IMR-90 (cell line): ENCODE results near the gene MCF2L2. TPM values are rescaled to one million over a fixed set of nuclear protein-coding genes. Genes with fewer than 3 reads are reported as not detected.

ENCODE experiments used
- ATAC-seq: fragments of 200-7000 bp; cut with Tn5 transposase; 2 replicates; pipeline ENCODE4 v1.9.1; 2020; ENCODE audit warnings: low read depth, mild to moderate bottlenecking, moderate library complexity
- BruUV-seq: library from RNA; stranded (reverse); fragments of 400-500 nt; replicated peaks from 2 replicates; lab custom pipeline; 2021; lab: Mats Ljungman, UMichigan
- CTCF ChIA-PET: fragments of 300-600 bp; formaldehyde crosslinking; extraction: SDS; loops from one replicate; lab custom pipeline; 2021; ENCODE audit warnings: antibody characterized with exemption; lab: Yijun Ruan, JAX
- POLR2A ChIA-PET: fragments of 300-600 bp; sonication (Branson Sonifier 250); formaldehyde crosslinking; loops from one replicate; lab custom pipeline; 2022; ENCODE audit warnings: antibody characterized with exemption; ENCODE audit not compliant: unreplicated experiment; lab: Charles Lee
- DNase-seq: peaks from one replicate; pipeline ENCODE4 v3.0.0; 2013
- H2AFZ ChIP-seq: replicated peaks from 2 replicates; pipeline ENCODE3; 2013; ENCODE audit warnings: low read length, mild to moderate bottlenecking; ENCODE audit not compliant: poor library complexity
- H2AK5ac ChIP-seq: 2 replicates; pipeline ENCODE4 v1.6.1; 2013; ENCODE audit warnings: low read depth, low read length, inconsistent platforms
- H2AK9ac ChIP-seq: replicated peaks from 2 replicates; pipeline ENCODE3; 2013; ENCODE audit warnings: mild to moderate bottlenecking, low read depth, low read length, moderate library complexity; ENCODE audit not compliant: poor library complexity
- H2BK120ac ChIP-seq: 2 replicates; pipeline ENCODE4 v1.6.1; 2013; ENCODE audit warnings: low read depth, low read length, inconsistent platforms
- H2BK15ac ChIP-seq: 3 replicates; pipeline ENCODE4 v1.6.1; 2013; ENCODE audit warnings: low read depth, low read length, inconsistent platforms
- H2BK20ac ChIP-seq: 2 replicates; pipeline ENCODE4 v1.6.1; 2013; ENCODE audit warnings: low read depth, mild to moderate bottlenecking, inconsistent platforms, low read length, moderate library complexity
- H2BK5ac ChIP-seq: 2 replicates; pipeline ENCODE4 v1.6.1; 2013; ENCODE audit warnings: mild to moderate bottlenecking, low read depth, low read length, inconsistent platforms; ENCODE audit not compliant: poor library complexity, severe bottlenecking
- H3K14ac ChIP-seq: replicated peaks from 2 replicates; pipeline ENCODE4 v1.6.1; 2013; ENCODE audit warnings: low read depth, low read length, inconsistent platforms
- H3K18ac ChIP-seq: 2 replicates; pipeline ENCODE4 v1.6.1; 2013; ENCODE audit warnings: low read depth, low read length, control low read depth
- H3K23ac ChIP-seq: 2 replicates; pipeline ENCODE4 v1.6.1; 2013; ENCODE audit warnings: low read depth, low read length, inconsistent platforms
- H3K27ac ChIP-seq: 2 replicates; pipeline ENCODE4 v1.5.1; 2013; ENCODE audit warnings: mild to moderate bottlenecking, control low read depth, low read length; ENCODE audit not compliant: insufficient read depth
- H3K27me3 ChIP-seq: 2 replicates; pipeline ENCODE4 v1.6.1; 2013; ENCODE audit warnings: low read length; ENCODE audit not compliant: control insufficient read depth, insufficient read depth
- H3K36me3 ChIP-seq: 2 replicates; pipeline ENCODE4 v1.6.1; 2013; ENCODE audit warnings: low read length, mixed read lengths; ENCODE audit not compliant: control insufficient read depth, insufficient read depth
- H3K4ac ChIP-seq: 2 replicates; pipeline ENCODE4 v1.6.1; 2013; ENCODE audit warnings: low read depth, low read length, inconsistent platforms
- H3K4me1 ChIP-seq: 2 replicates; pipeline ENCODE4 v1.6.1; 2013; ENCODE audit warnings: low read length, mixed read lengths; ENCODE audit not compliant: control insufficient read depth, insufficient read depth
- H3K4me2 ChIP-seq: 2 replicates; pipeline ENCODE4 v1.6.1; 2013; ENCODE audit warnings: low read depth, mild to moderate bottlenecking, control low read depth, low read length, moderate library complexity
- H3K4me3 ChIP-seq: 2 replicates; pipeline ENCODE4 v1.5.1; 2013; ENCODE audit warnings: low read depth, mild to moderate bottlenecking, control low read depth, low read length, moderate library complexity; ENCODE audit not compliant: insufficient read depth
- H3K56ac ChIP-seq: 2 replicates; pipeline ENCODE4 v1.6.1; 2013; ENCODE audit warnings: low read length, inconsistent platforms; ENCODE audit not compliant: insufficient read depth; ENCODE audit errors: extremely low read depth
- H3K79me1 ChIP-seq, 2 experiments: 2 replicates each; pipeline ENCODE4 v1.6.1; 2013; ENCODE audit warnings: low read length in 2 of 2, inconsistent platforms in 1 of 2, low read depth in 1 of 2
- H3K9ac ChIP-seq: 2 replicates; pipeline ENCODE4 v1.6.1; 2013; ENCODE audit warnings: low read depth, low read length, control low read depth
- H3K9me1 ChIP-seq: 2 replicates; pipeline ENCODE4 v1.6.1; 2013; ENCODE audit warnings: low read length, inconsistent platforms; ENCODE audit not compliant: insufficient read depth
- H3K9me3 ChIP-seq: 2 replicates; pipeline ENCODE4 v1.6.1; 2013; ENCODE audit warnings: low read length; ENCODE audit not compliant: control insufficient read depth, insufficient read depth
- H4K20me1 ChIP-seq: 2 replicates; pipeline ENCODE4 v1.6.1; 2013; ENCODE audit warnings: low read length, inconsistent platforms; ENCODE audit not compliant: insufficient read depth
- H4K5ac ChIP-seq: 2 replicates; pipeline ENCODE4 v1.6.1; 2013; ENCODE audit warnings: mild to moderate bottlenecking, low read depth, low read length, control low read depth
- H4K8ac ChIP-seq, 2 experiments: 2 replicates each; pipeline ENCODE4 v1.6.1; 2013; ENCODE audit warnings: low read depth in 2 of 2, low read length in 2 of 2, control low read depth in 1 of 2, inconsistent platforms in 1 of 2
- H4K91ac ChIP-seq: 2 replicates; pipeline ENCODE4 v1.6.1; 2013; ENCODE audit warnings: low read depth, low read length, inconsistent platforms; ENCODE audit not compliant: insufficient read depth
- BHLHE40 ChIP-seq: fragments of 150-350 bp; IDR thresholded peaks from 2 replicates; pipeline ENCODE4 v1.6.1; 2016; ENCODE audit warnings: mild to moderate bottlenecking, low read depth, low read length
- CEBPB ChIP-seq: IDR thresholded peaks from 2 replicates; pipeline ENCODE4 v1.6.1; 2012; ENCODE audit warnings: low read depth, low read length, improper control_type of control experiment
- CHD1 ChIP-seq: IDR thresholded peaks from 2 replicates; pipeline ENCODE4 v1.6.1; 2012; ENCODE audit warnings: low read depth, low read length, improper control_type of control experiment
- CTCF ChIP-seq: conservative IDR thresholded peaks from 2 replicates; pipeline ENCODE4 v1.5.1; 2012; ENCODE audit warnings: mild to moderate bottlenecking, low read depth, low read length, improper control_type of control experiment
- ELK1 ChIP-seq: fragments of 150-350 bp; IDR thresholded peaks from 2 replicates; pipeline ENCODE4 v1.6.1; 2016; ENCODE audit warnings: low read depth, mild to moderate bottlenecking, low read length, moderate library complexity, borderline replicate concordance
- FOS ChIP-seq: fragments of 150-350 bp; IDR thresholded peaks from 2 replicates; pipeline ENCODE4 v1.6.1; 2016; ENCODE audit warnings: low read depth, low read length
- MAFK ChIP-seq: IDR thresholded peaks from 2 replicates; pipeline ENCODE4 v1.6.1; 2012; ENCODE audit warnings: low read depth, low read length, improper control_type of control experiment
- MAZ ChIP-seq: IDR thresholded peaks from 2 replicates; pipeline ENCODE4 v1.6.1; 2012; ENCODE audit warnings: low read depth, mild to moderate bottlenecking, low read length, improper control_type of control experiment, moderate library complexity, borderline replicate concordance
- MXI1 ChIP-seq: IDR thresholded peaks from 2 replicates; pipeline ENCODE4 v1.6.1; 2012; ENCODE audit warnings: low read depth, mild to moderate bottlenecking, low read length, moderate library complexity, borderline replicate concordance
- NFE2L2 ChIP-seq: fragments of 150-350 bp; IDR thresholded peaks from 2 replicates; pipeline ENCODE4 v1.6.1; 2016; ENCODE audit warnings: low read depth, mild to moderate bottlenecking, low read length
- POLR2A ChIP-seq: IDR thresholded peaks from 2 replicates; pipeline ENCODE4 v1.6.1; 2012; ENCODE audit warnings: mild to moderate bottlenecking, low read depth, low read length
- RAD21 ChIP-seq: IDR thresholded peaks from 2 replicates; pipeline ENCODE4 v1.6.1; 2012; ENCODE audit warnings: low read length, improper control_type of control experiment
- RCOR1 ChIP-seq: IDR thresholded peaks from 2 replicates; pipeline ENCODE4 v1.6.1; 2012; ENCODE audit warnings: mild to moderate bottlenecking, low read length, improper control_type of control experiment; ENCODE audit not compliant: insufficient replicate concordance
- RFX5 ChIP-seq: IDR thresholded peaks from 2 replicates; pipeline ENCODE4 v1.8.0; 2012; ENCODE audit warnings: low read depth, mild to moderate bottlenecking, low read length, moderate library complexity
- SMC3 ChIP-seq: fragments of 150-350 bp; IDR thresholded peaks from 2 replicates; pipeline ENCODE4 v1.6.1; 2016; ENCODE audit warnings: low read depth, mild to moderate bottlenecking, antibody characterized with exemption, low read length, moderate library complexity
- dilution Hi-C: fragments of 300-500 bp; cut with HindIII; formaldehyde crosslinking; loops from one replicate; pipeline ENCODE4 v1.14.3; 2018; ENCODE audit warnings: low sequenced_read_pairs; ENCODE audit not compliant: unreplicated experiment
- in situ Hi-C: fragments of 300-500 bp; cut with MboI; formaldehyde crosslinking; loops from 3 replicates; pipeline ENCODE4 v1.14.3; 2019; ENCODE audit warnings: low sequenced_read_pairs, inconsistent platforms, mixed read lengths
- intact Hi-C: fragments of 100-400 bp; cut with micrococcal nuclease; formaldehyde crosslinking; loops from 2 replicates; pipeline ENCODE4 v1.10.0; 2022
- polyA plus RNA-seq, 3 experiments: library from polyadenylated mRNA; depleted of rRNA; stranded (reverse); fragments of >200 nt; gene quantifications; 2 replicates each; pipeline ENCODE4 v1.2.3, GENCODE V29; 2012; ENCODE audit warnings: low replicate concordance in 1 of 3
- total RNA-seq: library from RNA; depleted of rRNA; stranded (reverse); fragments of >200 nt; gene quantifications from 2 replicates; pipeline ENCODE4 v1.2.3, GENCODE V29; 2012
- TF ChIP-seq, protein P1 (sequence below): fragments of 150-350 bp; IDR thresholded peaks from 2 replicates; pipeline ENCODE4 v1.6.1; 2017; ENCODE audit warnings: mild to moderate bottlenecking, antibody characterized with exemption, low read length, low read depth

Gene MCF2L2
- total and polyA plus RNA-seq, 2 of the 4 experiments (the other 2 are of a cell fraction) = under 0.01 TPM; not detected in 1

DNA sequence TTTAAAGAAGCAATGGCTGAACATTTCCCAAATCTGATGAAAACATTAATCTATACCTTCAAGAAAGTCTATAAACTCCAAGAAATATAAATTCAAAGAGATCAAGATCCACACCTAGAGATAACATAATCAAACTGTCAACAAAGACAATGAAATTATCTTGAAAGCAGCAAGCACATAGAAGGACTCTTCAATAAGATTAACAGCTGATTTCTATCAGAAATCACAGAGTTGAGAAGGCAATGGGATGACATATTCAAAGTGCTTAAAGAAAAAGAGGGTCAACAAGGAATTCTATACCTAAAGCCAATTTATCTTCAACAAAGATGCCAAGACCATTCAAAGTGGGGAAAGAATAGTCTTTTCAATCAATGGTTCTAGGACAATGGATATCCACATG, 224.7 kb downstream of the MCF2L2 start:
- no peak overlapping the region for H3K9ac ChIP-seq
- CTCF ChIA-PET = no interaction called here
- no peak overlapping the region for H3K23ac ChIP-seq
- no peaks in the 10 kb centered on the region for H3K79me1 ChIP-seq
- no peak overlapping the region for H4K91ac ChIP-seq
- no peak overlapping the region for H2AFZ ChIP-seq
- no peak overlapping the region for H3K56ac ChIP-seq
- H3K27me3 ChIP-seq = peaks cover 9% of the 10 kb centered on the region; the same call in 1 of the 2 replicates
- H3K4me2 ChIP-seq = no peak overlapping the region
- H2AK5ac ChIP-seq = no peak overlapping the region
- no peak overlapping the region for H2BK15ac ChIP-seq
- no TSS peak for BruUV-seq
- no peaks in the 10 kb centered on the region for H3K4me1 ChIP-seq
- POLR2A ChIA-PET = no interaction called here
- DNase-seq = no peak
- H2BK120ac ChIP-seq = no peak overlapping the region
- H3K14ac ChIP-seq = no peak overlapping the region
- no peak overlapping the region for H4K8ac ChIP-seq
- no peak for ATAC-seq
- no peak overlapping the region for H3K27ac ChIP-seq
- H3K36me3 ChIP-seq = no peaks in the 10 kb centered on the region
- H4K5ac ChIP-seq = no peak overlapping the region
- H2BK5ac ChIP-seq = no peak overlapping the region
- no peak overlapping the region for H3K4ac ChIP-seq
- no peak overlapping the region for H2AK9ac ChIP-seq
- intact Hi-C loops = no loop called here
- no peak overlapping the region for H2BK20ac ChIP-seq
- no peaks in the 10 kb centered on the region for H4K20me1 ChIP-seq
- no peak overlapping the region for H3K18ac ChIP-seq
- dilution Hi-C loops = no loop called here
- no peak overlapping the region for H3K4me3 ChIP-seq
- no peaks in the 10 kb centered on the region for H3K9me3 ChIP-seq
- TF ChIP-seq MXI1 (no peak), NFE2L2 (no peak), RAD21 (no peak), MAFK (no peak), CEBPB (no peak), CHD1 (no peak), ELK1 (no peak), SMC3 (no peak), CTCF (no peak), MAZ (no peak), RCOR1 (no peak), RFX5 (no peak), BHLHE40 (no peak), FOS (no peak), POLR2A (no peak)
- TF ChIP-seq, protein P1, sequence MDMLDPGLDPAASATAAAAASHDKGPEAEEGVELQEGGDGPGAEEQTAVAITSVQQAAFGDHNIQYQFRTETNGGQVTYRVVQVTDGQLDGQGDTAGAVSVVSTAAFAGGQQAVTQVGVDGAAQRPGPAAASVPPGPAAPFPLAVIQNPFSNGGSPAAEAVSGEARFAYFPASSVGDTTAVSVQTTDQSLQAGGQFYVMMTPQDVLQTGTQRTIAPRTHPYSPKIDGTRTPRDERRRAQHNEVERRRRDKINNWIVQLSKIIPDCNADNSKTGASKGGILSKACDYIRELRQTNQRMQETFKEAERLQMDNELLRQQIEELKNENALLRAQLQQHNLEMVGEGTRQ = no peak
- in situ Hi-C loops = no loop called here
- no peaks in the 10 kb centered on the region for H3K9me1 ChIP-seq
